IPS-18a (cell line): Measurements from ENCODE around the gene PRSS23.
"Not testable (repeated sequence)": the region's sequence is repeated elsewhere in the genome, so short reads cannot be mapped to it uniquely, and the experiment has no call there.

Experiments used
- H3K27ac ChIP-seq: one replicate; pipeline ENCODE4 v1.5.1; 2013; ENCODE audit warnings: low read length
- H3K27me3 ChIP-seq: one replicate; pipeline ENCODE4 v1.6.1; 2013; ENCODE audit warnings: mild to moderate bottlenecking, low read length; ENCODE audit not compliant: control insufficient read depth, insufficient read depth
- H3K36me3 ChIP-seq: one replicate; pipeline ENCODE4 v1.6.1; 2013; ENCODE audit warnings: low read depth, low read length; ENCODE audit not compliant: control insufficient read depth
- H3K4me1 ChIP-seq: one replicate; pipeline ENCODE4 v1.6.1; 2013; ENCODE audit warnings: low read depth, low read length; ENCODE audit not compliant: control insufficient read depth
- H3K4me3 ChIP-seq: one replicate; pipeline ENCODE4 v1.5.1; 2013; ENCODE audit warnings: low read length
- H3K9ac ChIP-seq: one replicate; pipeline ENCODE4 v1.6.1; 2013; ENCODE audit warnings: mild to moderate bottlenecking, low read length, moderate library complexity
- H3K9me3 ChIP-seq: one replicate; pipeline ENCODE4 v1.6.1; 2013; ENCODE audit warnings: low read depth, low read length; ENCODE audit not compliant: control insufficient read depth

The PRSS23 gene

GRCh38 chr11:86816251-86816726 is 15.9 kb downstream of the PRSS23 start:
- Histone ChIP-seq H3K27ac (no peak overlapping the region), H3K9ac (no peak overlapping the region)

GRCh38 chr11:86818462-86819192 is 18.3 kb downstream of the PRSS23 start:
- Histone ChIP-seq H3K36me3 (no peaks in the 10 kb centered on the region), H3K9me3 (no peaks in the 10 kb centered on the region), H3K9ac (no peak overlapping the region), H3K4me1 (no peaks in the 10 kb centered on the region), H3K27ac (no peak overlapping the region), H3K4me3 (no peak overlapping the region), H3K27me3 (no peaks in the 10 kb centered on the region)

More at GRCh38 chr11:86816251-86816726, 15.9 kb downstream of the PRSS23 start:
- peaks cover 8% of the 10 kb centered on the region for H3K4me1 ChIP-seq
- H3K4me3 ChIP-seq = no peak overlapping the region
- H3K36me3 ChIP-seq = no peaks in the 10 kb centered on the region
- no peaks in the 10 kb centered on the region for H3K9me3 ChIP-seq
- no peaks in the 10 kb centered on the region for H3K27me3 ChIP-seq

GRCh38 chr11:86824139-86824538 is 23.8 kb downstream of the PRSS23 start:
- H3K27me3 ChIP-seq, H3K27ac ChIP-seq, H3K4me1 ChIP-seq, H3K36me3 ChIP-seq, H3K9me3 ChIP-seq, H3K9ac ChIP-seq, H3K4me3 ChIP-seq: not testable (repeated sequence)

GRCh38 chr11:86834376-86834775 is 34.0 kb downstream of the PRSS23 start:
- H3K36me3 ChIP-seq, H3K4me1 ChIP-seq, H3K4me3 ChIP-seq, H3K9me3 ChIP-seq, H3K27me3 ChIP-seq, H3K27ac ChIP-seq, H3K9ac ChIP-seq: not testable (repeated sequence)

- not testable (repeated sequence) for H3K27ac ChIP-seq, H3K9ac ChIP-seq, H3K9me3 ChIP-seq, H3K4me1 ChIP-seq, H3K36me3 ChIP-seq, H3K4me3 ChIP-seq, H3K27me3 ChIP-seq
Observed at GRCh38 chr11:86844762-86845508, 44.6 kb downstream of the PRSS23 start.

- no peaks in the 10 kb centered on the region for H3K36me3 ChIP-seq
- H3K27me3 ChIP-seq = no peaks in the 10 kb centered on the region
- no peaks in the 10 kb centered on the region for H3K9me3 ChIP-seq
- no peak overlapping the region for H3K27ac ChIP-seq
- H3K4me3 ChIP-seq = no peak overlapping the region
- H3K9ac ChIP-seq = no peak overlapping the region
- peaks cover 7% of the 10 kb centered on the region for H3K4me1 ChIP-seq
Observed at GRCh38 chr11:86848132-86848531, 47.8 kb downstream of the PRSS23 start.

GRCh38 chr11:86849679-86850078 is 49.3 kb downstream of the PRSS23 start:
- Histone ChIP-seq H3K4me1 (peaks cover 7% of the 10 kb centered on the region), H3K27me3 (no peaks in the 10 kb centered on the region), H3K9ac (no peak overlapping the region), H3K4me3 (no peak overlapping the region), H3K9me3 (no peaks in the 10 kb centered on the region), H3K36me3 (no peaks in the 10 kb centered on the region), H3K27ac (no peak overlapping the region)
